HG03045 (cell line): ENCODE results near the gene RFXANK.
A peak's percentile ranks its signal among the peaks of the same experiment; 100 is the strongest.
"Not testable (repeated sequence)": the region's sequence is repeated elsewhere in the genome, so short reads cannot be mapped to it uniquely, and the experiment has no call there.

Source experiments
- ATAC-seq: cut with Tn5 transposase; IDR thresholded peaks from one replicate; pipeline ENCODE4 v1.9.1; 2021; ENCODE audit warnings: mild to moderate bottlenecking, moderate library complexity; ENCODE audit not compliant: unreplicated experiment

Gene RFXANK, protein sequence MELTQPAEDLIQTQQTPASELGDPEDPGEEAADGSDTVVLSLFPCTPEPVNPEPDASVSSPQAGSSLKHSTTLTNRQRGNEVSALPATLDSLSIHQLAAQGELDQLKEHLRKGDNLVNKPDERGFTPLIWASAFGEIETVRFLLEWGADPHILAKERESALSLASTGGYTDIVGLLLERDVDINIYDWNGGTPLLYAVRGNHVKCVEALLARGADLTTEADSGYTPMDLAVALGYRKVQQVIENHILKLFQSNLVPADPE

GRCh38 chr19:19192078-19192882 lies at the start of gene RFXANK, which contains the start of gene BORCS8:
Gene RFXANK (plus strand): TSS chr19:19192258. CDS start chr19:19193947, 1,689 bp downstream.
Gene BORCS8 (minus strand): TSS chr19:19192152. CDS start chr19:19192117, 35 bp downstream.
- peak; percentile 79 for ATAC-seq

DNA sequence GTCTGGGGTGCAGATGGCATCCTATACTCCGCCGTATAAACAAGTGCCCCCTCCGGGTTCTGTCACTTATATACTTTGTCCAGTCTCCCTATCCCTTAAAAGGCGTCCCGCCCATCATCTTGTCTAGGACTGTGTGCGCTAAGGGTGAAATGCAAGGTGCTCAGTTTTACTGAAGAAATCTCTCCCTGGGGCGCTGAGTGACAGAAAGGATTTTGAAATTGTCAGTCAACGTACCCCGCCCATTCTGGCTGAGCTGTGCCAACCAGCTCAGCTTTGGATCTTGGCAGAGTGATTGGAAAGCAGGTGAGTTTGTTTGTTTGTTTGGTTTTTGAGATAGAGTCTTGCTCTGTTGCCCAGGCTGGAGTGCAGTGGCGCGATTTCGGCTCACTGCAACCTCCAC lies 49.7 kb upstream of the RFXANK start:
- no peak for ATAC-seq

DNA sequence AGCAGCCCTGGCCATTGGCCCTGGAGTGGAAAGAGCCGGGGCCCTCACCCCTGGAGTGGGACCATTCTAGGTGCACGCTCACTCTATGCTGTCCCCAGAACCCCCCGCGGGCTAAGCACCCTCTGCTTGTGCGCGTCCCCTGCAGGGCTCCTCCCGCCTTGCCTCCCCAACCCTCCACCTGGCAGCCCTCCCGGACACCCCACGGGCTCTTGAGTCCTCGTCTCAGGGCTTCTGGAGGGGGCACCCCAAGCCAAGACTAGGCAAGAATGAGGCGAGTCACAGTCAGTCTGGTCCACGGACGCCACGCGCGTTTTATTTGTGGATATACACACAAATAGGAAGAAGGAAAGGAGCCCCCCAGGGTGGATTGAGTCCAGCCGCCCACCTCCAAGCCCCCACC lies 46.8 kb upstream of the RFXANK start:
- ATAC-seq, result no peak

DNA sequence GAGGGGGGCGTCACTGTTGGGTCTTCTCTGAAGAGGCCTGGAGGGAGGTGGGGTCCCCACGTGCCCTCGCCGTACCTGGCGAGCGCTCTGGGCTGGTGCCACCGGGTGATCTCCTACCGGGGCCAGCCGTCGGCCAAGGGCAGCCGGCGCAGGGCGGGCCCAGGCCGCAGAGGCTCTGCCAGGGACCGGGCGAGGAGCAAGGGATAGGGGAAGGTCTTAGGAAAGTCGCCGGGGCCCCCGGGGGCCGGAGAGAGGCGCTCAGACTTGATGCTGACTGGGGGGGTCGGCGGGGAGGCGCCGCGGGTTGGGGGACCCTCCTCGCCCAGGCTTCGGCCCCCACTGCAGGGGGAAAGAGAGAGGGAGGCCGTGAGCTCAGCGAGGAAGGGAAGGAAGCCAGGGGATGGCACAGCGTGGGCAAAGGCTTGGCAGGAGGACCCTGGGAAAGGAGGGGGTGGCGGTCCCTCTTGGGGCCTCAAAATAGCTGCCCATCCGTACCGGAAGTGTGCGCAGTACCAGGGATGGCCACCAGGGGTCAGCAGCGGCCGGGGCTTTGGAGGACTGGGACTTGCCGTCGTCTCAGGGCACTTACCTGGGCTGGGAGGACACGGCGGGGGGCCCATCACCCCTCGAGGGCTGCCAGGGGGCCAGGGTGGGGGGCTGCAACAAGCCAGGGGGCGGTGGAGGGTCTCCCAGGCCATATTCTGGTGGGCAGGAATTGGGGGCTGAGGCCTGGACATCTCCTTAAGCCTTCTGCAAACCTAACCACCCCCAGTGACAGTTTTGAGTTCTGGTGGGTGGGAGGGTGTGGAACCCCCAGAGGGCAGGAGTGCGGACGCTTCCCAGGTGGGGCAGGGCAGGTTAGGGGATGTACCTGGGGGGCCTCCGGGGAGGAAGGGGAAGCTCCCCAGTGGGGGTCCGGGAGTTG lies 46.1 kb upstream of the RFXANK start:
- no peak for ATAC-seq

DNA sequence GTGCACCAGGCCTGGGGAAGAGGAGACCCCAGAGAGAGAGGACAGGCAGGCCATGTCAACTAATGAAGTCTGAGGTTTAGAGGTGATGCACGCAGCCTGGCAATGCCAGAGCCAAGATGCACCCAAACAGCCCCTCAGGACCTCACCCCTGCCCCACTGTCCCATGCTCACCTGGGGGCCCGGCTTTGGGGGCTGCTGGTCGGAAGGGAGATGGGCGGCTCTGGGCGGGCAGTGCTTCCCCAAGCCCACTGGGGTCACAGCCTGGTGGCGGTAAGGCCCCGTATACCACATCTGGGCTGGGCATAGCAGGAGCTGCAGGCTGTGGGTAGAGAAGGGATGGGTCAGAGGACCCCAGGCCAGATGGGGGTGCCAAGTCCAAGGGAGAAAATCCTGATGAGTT lies 45.2 kb upstream of the RFXANK start:
- no peak for ATAC-seq

GRCh38 chr19:19147344-19147743 lies 44.7 kb upstream of the RFXANK start:
- ATAC-seq, result no peak

- ATAC-seq, result not testable (repeated sequence)
Observed at GRCh38 chr19:19148504-19148903, 43.6 kb upstream of the RFXANK start.

- ATAC-seq, result no peak
Observed at GRCh38 chr19:19149435-19149834, 42.6 kb upstream of the RFXANK start.

DNA sequence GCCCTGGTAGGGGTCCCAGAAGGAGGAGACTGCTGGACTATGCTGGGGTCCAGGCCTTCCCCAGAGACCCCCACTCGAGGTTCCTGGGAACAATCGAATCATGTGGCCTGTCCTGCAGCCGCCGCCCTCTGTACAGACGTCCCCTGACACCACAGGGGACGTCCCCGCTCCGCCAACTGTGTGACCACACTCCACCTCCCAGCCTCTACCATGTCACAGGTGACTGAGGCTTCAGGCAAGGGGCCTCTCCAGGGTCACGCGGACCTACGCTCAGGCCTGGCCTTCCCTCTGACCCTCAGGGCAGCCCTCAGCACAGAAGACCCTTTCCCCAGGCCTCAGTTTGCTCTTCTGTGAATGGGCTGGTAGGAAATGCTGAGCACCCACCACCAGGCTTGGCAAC lies 40.6 kb upstream of the RFXANK start:
- no peak for ATAC-seq

- no peak for ATAC-seq
Observed at GRCh38 chr19:19152668-19153384, 39.2 kb upstream of the RFXANK start.

DNA sequence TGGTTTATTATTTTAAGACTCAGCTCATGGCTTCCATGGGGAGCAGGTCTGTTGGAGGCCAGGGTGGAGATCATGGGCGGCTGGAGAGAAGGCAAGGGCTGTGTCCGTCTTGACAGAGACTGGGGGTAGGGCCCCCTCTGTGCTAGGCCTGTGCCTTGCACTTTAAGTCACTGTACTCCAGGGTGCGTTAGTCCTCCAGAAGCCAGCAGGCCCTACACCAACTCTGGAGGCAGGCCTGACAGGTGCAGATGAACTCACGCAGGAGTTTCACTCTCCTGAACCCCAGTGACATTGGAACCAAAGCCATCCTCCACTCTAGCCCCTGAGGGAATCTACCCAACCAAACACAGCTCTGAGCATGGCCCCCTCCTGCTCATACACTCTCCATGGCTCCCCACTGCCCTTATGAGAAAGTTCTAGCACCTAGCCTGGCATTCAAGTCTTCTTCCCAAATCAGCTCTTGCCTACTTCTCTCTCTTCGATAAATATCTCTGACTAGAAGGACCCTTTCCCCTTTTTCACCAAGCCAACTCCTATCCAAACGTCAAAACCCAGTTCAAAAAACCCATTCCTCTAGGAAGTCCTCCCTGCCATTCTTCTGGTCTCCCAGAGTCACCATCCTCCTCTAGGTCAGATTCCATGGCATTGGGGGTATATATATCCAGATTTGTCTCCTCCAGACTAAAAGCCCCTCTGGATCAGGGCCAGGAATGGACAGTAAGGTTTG lies 37.1 kb upstream of the RFXANK start:
- ATAC-seq, result no peak

GRCh38 chr19:19155495-19156219 lies 36.4 kb upstream of the RFXANK start:
- ATAC-seq, result peak; percentile 65

DNA sequence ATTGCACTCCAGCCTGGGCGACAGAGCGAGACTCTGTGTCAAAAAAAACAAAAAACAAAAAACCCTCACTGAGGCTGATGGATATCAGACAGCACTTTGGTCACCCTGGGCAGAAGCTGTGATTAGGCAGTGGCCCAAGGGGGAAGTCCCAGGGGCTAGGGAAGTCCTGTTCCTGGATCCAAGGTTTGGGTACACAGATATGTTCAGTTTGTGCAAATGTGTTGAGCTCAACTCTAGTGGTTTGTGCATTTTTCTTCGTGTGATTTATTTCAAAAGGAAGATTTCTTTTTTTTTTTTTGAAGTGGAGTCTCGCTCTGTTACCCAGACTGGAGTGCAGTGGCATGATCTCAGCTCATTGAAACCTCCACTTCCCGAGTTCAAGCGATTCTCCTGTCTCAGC lies 34.2 kb upstream of the RFXANK start:
- no peak for ATAC-seq

DNA sequence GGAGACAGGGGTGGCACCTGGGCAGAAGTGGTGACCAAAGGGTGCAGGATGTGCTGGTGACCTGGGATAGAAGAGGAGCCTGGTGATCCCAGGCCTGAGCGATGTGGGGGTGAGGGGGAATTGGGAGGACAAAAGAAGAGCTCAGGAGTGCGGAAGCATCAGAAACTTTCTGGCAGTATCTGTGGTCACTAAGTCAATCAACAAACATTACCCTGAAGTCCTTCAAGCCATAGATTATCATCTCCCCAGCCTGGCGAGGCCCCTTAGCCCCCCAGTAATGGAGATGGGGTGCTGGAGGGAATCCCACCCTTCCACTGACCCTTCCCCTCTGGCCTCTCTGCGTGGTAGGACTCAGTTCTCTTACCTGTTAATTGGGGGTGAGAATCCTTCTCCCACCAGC lies 32.5 kb upstream of the RFXANK start:
- no peak for ATAC-seq

DNA sequence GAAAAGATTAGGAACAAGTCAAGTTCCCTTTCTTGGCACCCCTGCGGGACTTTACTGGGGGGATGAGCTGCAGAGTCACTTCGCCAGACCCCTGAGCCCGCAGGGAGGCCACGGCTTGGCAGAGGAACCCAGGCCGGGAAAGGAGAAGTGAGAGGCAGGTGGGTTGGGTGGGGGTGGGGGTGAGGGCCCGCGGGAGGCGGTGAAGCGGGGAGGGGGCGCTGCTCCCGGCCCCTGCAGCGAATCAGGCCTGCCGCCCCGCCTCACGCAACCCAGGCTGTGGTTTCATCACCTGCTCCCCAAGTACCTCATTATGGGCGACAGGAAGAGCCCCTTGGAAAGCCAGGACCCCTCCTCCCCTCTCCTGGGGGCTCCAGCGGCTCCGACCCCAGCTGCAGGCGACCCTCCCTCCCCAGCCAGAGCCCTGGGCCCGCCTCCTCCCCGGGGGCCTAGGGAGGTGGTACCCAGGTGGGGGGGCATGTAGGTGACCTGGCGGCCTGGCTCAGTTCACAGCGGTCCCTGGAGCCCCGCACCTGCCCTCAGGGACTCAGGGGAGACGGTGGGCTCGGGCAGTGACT lies 31.5 kb upstream of the RFXANK start:
- no peak for ATAC-seq

GRCh38 chr19:19162495-19162894 lies 29.6 kb upstream of the RFXANK start:
- ATAC-seq, result no peak

- no peak for ATAC-seq
Observed at GRCh38 chr19:19165396-19165795, 26.7 kb upstream of the RFXANK start.

DNA sequence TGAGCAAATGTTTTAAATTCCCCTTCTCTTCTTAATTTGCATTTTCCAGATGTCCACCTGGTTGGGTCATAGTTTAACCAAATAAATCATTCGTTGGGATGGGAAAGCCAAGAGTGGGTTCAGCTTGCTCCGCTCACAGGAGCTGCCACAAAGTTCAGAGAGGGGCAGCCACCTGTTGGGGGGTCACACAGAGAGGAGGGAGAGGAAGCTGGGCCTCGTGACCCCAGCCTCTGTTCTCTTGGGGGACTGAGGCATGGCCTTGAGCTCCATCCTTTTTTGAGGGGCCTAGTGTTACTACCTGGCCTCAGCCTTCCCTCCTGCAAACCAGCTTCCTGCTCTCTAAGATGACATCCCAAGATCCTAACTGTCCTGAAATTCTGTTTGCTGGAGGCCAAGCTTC lies 24.4 kb upstream of the RFXANK start:
- no peak for ATAC-seq
